ELR (cell line): ENCODE data around the gene CDK9.

Source experiments
- DNase-seq: peaks from one replicate; pipeline ENCODE4 v3.0.0-alpha.2; 2015; ENCODE audit warnings: low read depth

CDK9 gene

GRCh38 chr9:127761491-127761956 is 24.3 kb upstream of the CDK9 start:
- no peak for DNase-seq

GRCh38 chr9:127762111-127762676 is 23.6 kb upstream of the CDK9 start:
- DNase-seq, result no peak

- DNase-seq, result peak; percentile 27
These were observed 21.9 kb upstream of the CDK9 start for GRCh38 chr9:127763918-127764384.

GRCh38 chr9:127765418-127765817 is 20.4 kb upstream of the CDK9 start:
- no peak for DNase-seq

- DNase-seq, result no peak
These were observed 18.4 kb upstream of the CDK9 start for GRCh38 chr9:127767410-127767809.

- DNase-seq, result no peak
These were observed 17.9 kb upstream of the CDK9 start for GRCh38 chr9:127767909-127768331.

- DNase-seq, result no peak
These were observed 17.1 kb upstream of the CDK9 start for GRCh38 chr9:127768698-127769097.

- no peak for DNase-seq
These were observed 16.7 kb upstream of the CDK9 start for GRCh38 chr9:127769101-127769500.

GRCh38 chr9:127769929-127770582 is 15.8 kb upstream of the CDK9 start:
- no peak for DNase-seq

- no peak for DNase-seq
These were observed 15.3 kb upstream of the CDK9 start for GRCh38 chr9:127770583-127770904.

GRCh38 chr9:127770905-127771569 is 14.8 kb upstream of the CDK9 start:
- peak; percentile 97 for DNase-seq

GRCh38 chr9:127771570-127772189 is 14.2 kb upstream of the CDK9 start:
- DNase-seq, result no peak

- no peak for DNase-seq
These were observed 13.2 kb upstream of the CDK9 start for GRCh38 chr9:127772603-127773002.

- no peak for DNase-seq
These were observed 12.6 kb upstream of the CDK9 start for GRCh38 chr9:127773272-127773671.

- no peak for DNase-seq
These were observed 11.9 kb upstream of the CDK9 start for GRCh38 chr9:127773981-127774380.

GRCh38 chr9:127776195-127776923 is 9.5 kb upstream of the CDK9 start:
- DNase-seq, result no peak

- no peak for DNase-seq
These were observed 8.9 kb upstream of the CDK9 start for GRCh38 chr9:127776924-127777289.

- DNase-seq, result no peak
These were observed 8.4 kb upstream of the CDK9 start for GRCh38 chr9:127777368-127777980.

GRCh38 chr9:127778280-127779135 is 7.3 kb upstream of the CDK9 start, which contains the start of gene SH2D3C:
TSS of gene SH2D3C (minus strand) at chr9:127778666. CDS start at chr9:127778627, 39 bp downstream.
- no peak for DNase-seq

- DNase-seq, result no peak
These were observed 6.5 kb upstream of the CDK9 start for GRCh38 chr9:127779136-127779981.
